HepG2 (cell line): ENCODE measurements around the gene KRT81. TPM values are rescaled to one million over a fixed set of nuclear protein-coding genes. Genes with fewer than 3 reads are reported as not detected.
"Not testable (repeated sequence)": the region's sequence is repeated elsewhere in the genome, so short reads cannot be mapped to it uniquely, and the experiment has no call there.

Source experiments
- ATAC-seq: fragments of 200-7000 bp; cut with Tn5 transposase; 3 replicates; pipeline ENCODE4 v1.9.1; 2020; ENCODE audit warnings: mild to moderate bottlenecking, moderate library complexity
- BruUV-seq: library from RNA; stranded (reverse); fragments of 400-500 nt; replicated peaks from 2 replicates; lab custom pipeline; 2021; lab: Mats Ljungman, UMichigan
- CTCF ChIA-PET: fragments of 300-600 bp; formaldehyde crosslinking; extraction: SDS; loops from one replicate; lab custom pipeline; 2021; ENCODE audit warnings: low total read pairs, inconsistent platforms, low intra/inter-chr PET ratio; lab: Yijun Ruan, JAX
- POLR2A ChIA-PET: fragments of 350-600 bp; sonication (Branson Sonifier 250); formaldehyde crosslinking; loops from one replicate; lab custom pipeline; 2020; ENCODE audit warnings: antibody characterized with exemption, inconsistent platforms; lab: Yijun Ruan, JAX
- DNase-seq: peaks from one replicate; pipeline ENCODE4 v3.0.0-alpha.2; 2015; ENCODE audit warnings: low spot score
- FAIRE-seq: peaks from 3 replicates; lab custom pipeline; 2011; peaks lifted over from hg19 to GRCh38; lab: Jason Lieb, UNC
- H2AFZ ChIP-seq: one replicate; pipeline ENCODE4 v1.6.1; 2011; ENCODE audit warnings: low read length, inconsistent platforms
- H3K27ac ChIP-seq: fragments of 300-600 bp; 3 replicates; pipeline ENCODE4 v1.8.0; 2011; ENCODE audit warnings: mixed run types, mild to moderate bottlenecking, mixed read lengths, low read length, inconsistent platforms; ENCODE audit not compliant: insufficient read depth; ENCODE audit errors: extremely low read length
- H3K27me3 ChIP-seq, 2 experiments: fragments of 200-600 bp in 1 of 2; 2 replicates in 1 of 2; 3 replicates in 1 of 2; pipeline versions ENCODE4 v1.6.0 to v1.8.0; 2011; ENCODE audit warnings: low read length in 2 of 2, mild to moderate bottlenecking in 2 of 2, moderate library complexity in 2 of 2, inconsistent platforms in 1 of 2; ENCODE audit not compliant: insufficient read depth in 2 of 2, control insufficient read depth in 1 of 2
- H3K36me3 ChIP-seq, 2 experiments: fragments of 200-600 bp in 1 of 2; replicated peaks in 1 of 2; 2 replicates in 1 of 2; 3 replicates in 1 of 2; pipeline versions ENCODE4 v1.5.1 to v1.8.0; 2011; ENCODE audit warnings: low read length in 2 of 2, inconsistent platforms in 1 of 2; ENCODE audit not compliant: insufficient read depth in 2 of 2, control insufficient read depth in 1 of 2
- H3K4me1 ChIP-seq: 2 replicates; pipeline ENCODE4 v1.5.1; 2012; ENCODE audit warnings: low read length, inconsistent platforms; ENCODE audit not compliant: insufficient read depth
- H3K4me2 ChIP-seq: 2 replicates; pipeline ENCODE4 v1.6.0; 2011; ENCODE audit warnings: low read depth, low read length, inconsistent platforms
- H3K4me3 ChIP-seq, 3 experiments: fragments of 200-600 bp in 1 of 3; sonication (generic), shearing (Covaris generic) in 1 of 3; replicated peaks in 1 of 3; 2 replicates each; pipeline ENCODE4 v1.5.1; 2011 to 2016; ENCODE audit warnings: low read length in 3 of 3, inconsistent platforms in 2 of 3, low read depth in 2 of 3, mild to moderate bottlenecking in 2 of 3, control low read depth in 1 of 3, mixed read lengths in 1 of 3; ENCODE audit not compliant: insufficient read depth in 1 of 3
- H3K79me2 ChIP-seq: one replicate; pipeline ENCODE4 v1.6.1; 2011; ENCODE audit warnings: low read length, inconsistent platforms; ENCODE audit not compliant: insufficient read depth
- H3K9ac ChIP-seq: 2 replicates; pipeline ENCODE4 v1.6.0; 2011; ENCODE audit warnings: mild to moderate bottlenecking, low read depth, low read length, inconsistent platforms; ENCODE audit not compliant: insufficient read depth
- H3K9me3 ChIP-seq: 2 replicates; pipeline ENCODE4 v1.5.1; 2012; ENCODE audit warnings: mild to moderate bottlenecking, low read length
- H4K20me1 ChIP-seq: 2 replicates; pipeline ENCODE4 v1.6.0; 2011; ENCODE audit warnings: inconsistent platforms, mild to moderate bottlenecking, low read length, moderate library complexity; ENCODE audit not compliant: insufficient read depth
- ZBTB40 ChIP-seq, 2 experiments: fragments of 450-650 bp in 1 of 2; sonication (generic) in 1 of 2; formaldehyde crosslinking in 1 of 2; IDR thresholded peaks; 2 replicates each; pipeline versions ENCODE4 v1.6.1 to v1.8.0; 2016 to 2022; ENCODE audit warnings: antibody characterized with exemption in 1 of 2, mild to moderate bottlenecking in 1 of 2, missing genetic modification reagents in 1 of 2
- WGBS: methylation state at CpG from one replicate; pipeline ENCODE4 v1.1.6; 2017; ENCODE audit warnings: low lambda C conversion rate; 5-methylcytosine and 5-hydroxymethylcytosine counted together
- in situ Hi-C: cut with HindIII; loops from 2 replicates; pipeline ENCODE4 v1.10.0; 2017; ENCODE audit warnings: low pct_unique_long_range_greater_than_20kb; ENCODE audit not compliant: extremely low pct_ligation_motif_present
- intact Hi-C: fragments of 100-400 bp; cut with micrococcal nuclease; formaldehyde crosslinking; loops from one replicate; pipeline ENCODE4 v1.10.0; 2022; ENCODE audit not compliant: unreplicated experiment
- polyA plus RNA-seq, 8 experiments: library from polyadenylated mRNA; depleted of rRNA in 3 of 8; stranded (reverse) in 7 of 8; unstranded in 1 of 8; fragments of >200 nt; fragmentation: Illumina TruSeq in 4 of 8; extraction: Trizol in 4 of 8; gene quantifications; 2 replicates each; pipeline versions ENCODE4 v1.2.1 to v1.2.3, GENCODE V29; 2011 to 2016; ENCODE audit warnings: low read depth in 4 of 8, missing spikeins in 1 of 8, mixed read lengths in 1 of 8; ENCODE audit not compliant: insufficient read depth in 1 of 8
- total RNA-seq, 5 experiments: library from RNA; depleted of rRNA; stranded (reverse); fragments of >200 nt; fragmentation: Illumina TruSeq; extraction: Trizol; gene quantifications; 2 replicates each; pipeline ENCODE4 v1.2.3, GENCODE V29; 2016; ENCODE audit warnings: low read depth in 1 of 5

The KRT81 gene
- total and polyA plus RNA-seq, 2 of the 13 experiments (the other 11 are each of a cell fraction or from before 2014, with no cell fraction given): not detected

DNA sequence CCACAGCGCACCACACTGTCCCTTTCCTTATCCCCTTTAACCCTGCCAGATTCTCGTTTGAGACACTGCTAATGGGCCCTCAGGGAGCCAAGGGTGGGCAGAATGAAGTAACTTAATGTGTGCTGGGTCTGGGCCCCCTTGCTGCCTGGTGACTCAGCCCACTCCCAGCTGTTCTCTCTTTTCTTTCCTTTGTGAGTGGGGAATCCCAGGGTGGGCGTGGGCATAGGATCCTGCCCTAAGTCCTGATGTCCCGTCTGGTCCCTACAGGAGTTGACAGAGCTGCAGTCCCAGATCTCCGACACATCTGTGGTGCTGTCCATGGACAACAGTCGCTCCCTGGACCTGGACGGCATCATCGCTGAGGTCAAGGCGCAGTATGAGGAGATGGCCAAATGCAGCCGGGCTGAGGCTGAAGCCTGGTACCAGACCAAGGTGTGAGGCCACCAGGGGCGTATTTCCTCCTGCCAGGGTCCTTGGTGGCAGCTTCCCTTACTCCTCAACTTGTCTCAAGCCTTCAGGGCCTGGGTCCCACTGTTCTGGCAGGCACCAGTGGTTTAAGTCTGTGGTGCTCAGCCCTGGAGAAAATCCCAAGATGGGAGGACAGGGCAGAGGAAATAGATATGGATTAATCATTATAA lies 50.0 kb downstream of the KRT81 start (continued):
- TF ChIP-seq ZBTB40 (IDR thresholded peaks at IDR 0.05): no peak
- TF ChIP-seq ZBTB40 (CRISPR knock-in tag; IDR thresholded peaks at IDR 0.05): no peak
- TF ChIP-seq, all 625 proteins: peak for 0

DNA sequence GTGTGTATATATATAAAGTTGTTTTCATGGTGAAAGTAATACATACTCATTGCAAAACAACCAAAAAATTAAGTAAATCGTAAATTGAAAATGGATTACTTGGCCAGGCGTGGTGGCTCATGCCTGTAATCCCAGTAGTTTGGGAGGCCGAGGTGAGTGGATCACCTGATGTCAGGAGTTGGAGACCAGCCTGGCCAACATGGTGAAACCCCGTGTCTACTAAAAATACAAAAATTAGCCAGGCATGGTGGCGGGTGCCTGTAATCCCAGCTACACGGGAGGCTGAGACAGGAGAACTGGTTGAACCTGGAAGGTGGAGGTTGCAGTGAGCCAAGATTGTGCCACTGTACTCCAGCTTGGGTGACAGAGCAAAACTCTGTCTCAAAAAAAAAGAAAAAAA lies 51.1 kb downstream of the KRT81 start:
- peaks cover 4 to 22% of the 10 kb centered on the region in 2 experiments; a peak in 4 of 5 replicates for H3K27me3 ChIP-seq
- WGBS: 15% methylated on average over 6 of the region's 6 CpGs
- CTCF ChIA-PET, H3K4me3 ChIP-seq, intact Hi-C loops, H3K36me3 ChIP-seq, ATAC-seq, FAIRE-seq, BruUV-seq, DNase-seq, H3K9ac ChIP-seq, H2AFZ ChIP-seq, H3K27ac ChIP-seq, H3K79me2 ChIP-seq, H3K4me1 ChIP-seq, H3K4me2 ChIP-seq, H4K20me1 ChIP-seq, H3K9me3 ChIP-seq, in situ Hi-C loops, POLR2A ChIA-PET: not testable (repeated sequence)
